Central memory CD8-positive, alpha-beta T cell (primary cell): ENCODE data around the gene GSTA3.
"Not testable (repeated sequence)": the region's sequence is repeated elsewhere in the genome, so short reads cannot be mapped to it uniquely, and the experiment has no call there.

ENCODE experiments used
- ATAC-seq: fragments of 150-1000 bp; cut with Tn5 transposase; replicated peaks from 2 replicates; pipeline ENCODE4 v1.10.0; 2022; ENCODE audit warnings: mild to moderate bottlenecking, moderate FRiP score, moderate number of reproducible peaks; ENCODE audit not compliant: poor library complexity, severe bottlenecking; ENCODE audit errors: extremely low read depth
- DNase-seq, 2 donors: peaks; one replicate each; pipeline ENCODE4 v3.0.0; 2021; ENCODE audit warnings: low spot score in 2 of 2
- H3K27ac Mint-ChIP-seq: one replicate; pipeline ENCODE4 v1.8.0; 2022; ENCODE audit warnings: low read depth, mild to moderate bottlenecking, moderate library complexity, mixed read lengths
- H3K27me3 Mint-ChIP-seq: one replicate; pipeline ENCODE4 v1.8.0; 2022; ENCODE audit warnings: mixed read lengths
- H3K36me3 Mint-ChIP-seq: one replicate; pipeline ENCODE4 v1.8.0; 2022; ENCODE audit warnings: mild to moderate bottlenecking, moderate library complexity, mixed read lengths; ENCODE audit not compliant: insufficient read depth
- H3K4me1 Mint-ChIP-seq: one replicate; pipeline ENCODE4 v1.8.0; 2022; ENCODE audit warnings: mixed read lengths
- H3K4me3 Mint-ChIP-seq: one replicate; pipeline ENCODE4 v1.8.0; 2022; ENCODE audit warnings: mild to moderate bottlenecking, moderate library complexity, mixed read lengths
- H3K9me3 Mint-ChIP-seq: one replicate; pipeline ENCODE4 v1.8.0; 2022; ENCODE audit warnings: mixed read lengths

The GSTA3 gene

DNA sequence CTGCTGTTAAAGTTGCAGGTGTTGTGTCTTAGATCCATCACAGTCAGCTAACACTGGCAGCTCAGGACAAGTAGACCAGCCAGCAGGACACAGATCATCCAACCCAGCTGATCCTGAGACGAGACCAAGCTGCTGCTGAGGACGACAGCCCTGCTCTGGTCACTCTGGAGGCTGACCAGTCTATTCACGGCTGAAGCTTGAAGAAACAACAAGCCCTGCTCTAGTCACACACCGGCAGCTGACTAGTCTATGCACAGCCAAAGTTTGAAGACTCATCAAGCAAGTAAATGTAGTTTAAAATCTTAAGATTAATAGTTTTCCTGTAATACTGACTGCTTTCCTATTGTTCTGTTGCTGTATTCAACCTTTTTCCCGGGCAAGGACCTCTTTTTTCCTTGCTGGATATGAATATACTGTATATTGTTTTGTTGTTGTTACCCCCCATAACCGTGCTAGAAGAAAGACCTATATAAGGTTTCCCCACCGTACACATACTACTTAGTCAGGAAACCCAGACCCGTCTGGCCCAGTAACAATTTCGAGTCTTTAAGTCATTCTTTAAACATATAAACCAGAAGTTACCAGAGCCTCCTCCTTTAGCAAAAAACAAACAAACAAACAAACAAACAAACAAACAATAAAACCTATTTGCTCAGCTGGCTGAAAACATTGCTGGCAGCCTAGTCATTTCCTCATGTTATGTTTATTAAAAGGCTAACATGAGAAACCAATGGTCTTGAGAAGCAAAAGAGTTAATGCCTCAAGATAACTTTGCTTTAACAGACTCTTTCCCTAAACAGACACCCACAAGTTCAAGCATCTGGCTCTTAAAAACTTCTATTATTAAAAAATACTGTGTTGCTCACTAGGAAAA lies 16.7 kb upstream of the GSTA3 start:
- DNase-seq, result no peak
- no peaks in the 10 kb centered on the region for H3K36me3 Mint-ChIP-seq
- H3K9me3 Mint-ChIP-seq, result no peaks in the 10 kb centered on the region
- no peaks in the 10 kb centered on the region for H3K4me1 Mint-ChIP-seq
- H3K4me3 Mint-ChIP-seq, result no peak overlapping the region
- peaks cover 46% of the 10 kb centered on the region for H3K27me3 Mint-ChIP-seq
- H3K27ac Mint-ChIP-seq, result no peak overlapping the region
- no peak for ATAC-seq

- Mint-ChIP-seq H3K36me3 (no peaks in the 10 kb centered on the region), H3K4me3 (no peak overlapping the region), H3K4me1 (no peaks in the 10 kb centered on the region), H3K9me3 (no peaks in the 10 kb centered on the region), H3K27me3 (peaks cover 56% of the 10 kb centered on the region), H3K27ac (no peak overlapping the region)
- DNase-seq (no peak), ATAC-seq (no peak)
Observed at GRCh38 chr6:52925042-52925441, 15.5 kb upstream of the GSTA3 start.

DNA sequence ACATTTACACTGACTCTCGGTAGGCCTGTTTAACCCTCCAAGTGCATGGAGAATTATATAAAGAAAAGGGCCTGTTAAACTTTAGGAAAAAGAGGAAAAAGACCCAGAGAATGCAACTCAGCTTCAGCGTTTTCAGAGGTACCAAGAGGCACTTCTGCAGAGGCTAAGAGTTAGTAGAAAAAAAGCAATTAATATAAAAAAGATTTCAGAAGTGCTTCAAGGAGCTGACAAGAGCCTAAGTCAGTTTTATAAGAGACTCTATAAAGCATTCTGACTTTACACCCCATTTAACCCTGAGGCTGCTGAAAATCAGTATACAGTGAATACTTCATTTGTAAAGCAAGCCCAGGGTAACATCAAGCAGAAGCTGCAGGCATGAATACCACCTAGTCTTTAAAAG lies 14.2 kb upstream of the GSTA3 start:
- not testable (repeated sequence) for DNase-seq, H3K27ac Mint-ChIP-seq, H3K4me3 Mint-ChIP-seq, H3K36me3 Mint-ChIP-seq, H3K4me1 Mint-ChIP-seq, H3K9me3 Mint-ChIP-seq, ATAC-seq
- peaks cover 56% of the 10 kb centered on the region for H3K27me3 Mint-ChIP-seq

DNA sequence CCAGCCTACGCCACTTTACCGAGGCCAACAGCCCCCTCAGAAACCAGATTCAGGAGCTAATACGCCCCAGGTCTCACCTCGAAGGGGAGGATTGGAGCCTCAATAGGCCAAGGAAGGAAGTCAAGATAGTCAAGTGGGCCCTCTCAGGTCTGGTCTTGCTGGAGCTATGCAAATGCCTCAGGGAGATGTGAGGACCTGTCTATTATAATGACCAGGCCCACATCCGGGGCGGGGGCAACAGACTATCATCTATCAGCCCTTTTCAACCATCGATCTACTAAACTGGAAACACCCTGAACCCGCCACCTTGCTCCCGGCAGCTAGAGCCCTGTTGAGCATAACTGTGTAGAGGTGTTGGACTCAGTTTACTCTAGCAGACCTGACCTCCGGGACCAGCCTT lies 12.7 kb upstream of the GSTA3 start:
- Mint-ChIP-seq H3K4me1 (no peaks in the 10 kb centered on the region), H3K27me3 (peaks cover 52% of the 10 kb centered on the region), H3K36me3 (no peaks in the 10 kb centered on the region)

DNA sequence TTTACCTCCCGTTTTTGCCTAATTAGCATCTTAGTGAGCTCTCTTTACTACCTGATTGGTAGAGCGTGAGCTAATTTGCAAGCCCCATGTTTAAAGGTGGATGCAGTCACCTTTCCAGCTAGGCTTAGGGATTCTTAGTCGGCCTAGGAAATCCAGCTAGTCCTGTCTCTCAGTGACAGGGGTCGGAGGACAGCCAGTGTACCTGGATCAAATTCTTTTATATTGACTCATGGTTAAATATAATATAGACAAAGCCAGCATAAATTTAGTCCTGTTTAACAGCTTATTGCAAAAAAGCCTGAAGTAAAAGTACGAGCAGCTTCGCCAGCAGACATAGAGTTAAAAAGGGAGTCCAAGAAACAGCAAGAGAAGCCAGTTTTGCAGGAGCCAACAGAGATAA lies 12.2 kb upstream of the GSTA3 start:
- Mint-ChIP-seq H3K4me3 (no peak overlapping the region), H3K9me3 (no peaks in the 10 kb centered on the region), H3K4me1 (no peaks in the 10 kb centered on the region), H3K36me3 (no peaks in the 10 kb centered on the region), H3K27me3 (peaks cover 48% of the 10 kb centered on the region), H3K27ac (no peak overlapping the region)
- DNase-seq, result no peak
- no peak for ATAC-seq

More for the DNA sequence above, 12.7 kb upstream of the GSTA3 start:
- no peak for ATAC-seq
- Mint-ChIP-seq H3K4me3 (no peak overlapping the region), H3K9me3 (no peaks in the 10 kb centered on the region), H3K27ac (no peak overlapping the region)
- no peak for DNase-seq

GRCh38 chr6:52919511-52919910 lies 10.0 kb upstream of the GSTA3 start:
- not testable (repeated sequence) for H3K4me1 Mint-ChIP-seq, ATAC-seq, H3K27ac Mint-ChIP-seq, H3K36me3 Mint-ChIP-seq, H3K4me3 Mint-ChIP-seq, H3K9me3 Mint-ChIP-seq, DNase-seq
- peaks cover 31% of the 10 kb centered on the region for H3K27me3 Mint-ChIP-seq

GRCh38 chr6:52918771-52919170 lies 9.3 kb upstream of the GSTA3 start:
- H3K36me3 Mint-ChIP-seq, H3K9me3 Mint-ChIP-seq, H3K27ac Mint-ChIP-seq, H3K4me3 Mint-ChIP-seq, DNase-seq, ATAC-seq, H3K4me1 Mint-ChIP-seq: not testable (repeated sequence)
- peaks cover 29% of the 10 kb centered on the region for H3K27me3 Mint-ChIP-seq

DNA sequence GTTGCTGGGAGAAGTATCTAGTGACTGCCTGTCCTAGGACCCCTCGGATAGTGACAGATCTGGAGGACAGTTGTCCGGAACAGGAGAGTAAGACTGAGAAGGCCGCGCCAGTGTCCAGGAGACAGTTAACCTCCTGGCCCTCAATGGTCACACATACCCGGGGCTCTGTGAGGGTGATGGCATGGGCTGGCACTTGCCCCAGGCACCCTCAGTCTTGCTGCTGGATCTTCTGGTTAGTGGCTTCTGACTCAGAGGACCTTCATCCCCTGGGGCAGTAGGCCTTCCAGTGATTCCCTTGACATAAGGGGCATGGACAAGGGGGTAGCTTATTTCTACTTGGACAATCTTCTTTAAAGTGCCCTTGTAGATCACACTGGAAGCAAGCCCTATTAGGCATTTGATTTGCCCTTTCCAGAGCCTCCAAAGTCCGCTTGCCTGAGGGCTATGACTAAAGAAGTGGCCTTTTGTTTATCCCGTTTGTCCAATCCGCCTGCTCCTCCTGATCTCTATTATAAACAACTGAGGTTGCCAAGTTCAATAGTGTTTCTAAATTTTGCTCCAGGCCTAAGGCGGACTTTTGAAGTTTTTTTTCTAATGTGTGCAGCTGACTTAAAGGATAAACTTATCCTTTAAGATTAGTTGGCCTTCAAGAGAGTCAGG lies 8.7 kb upstream of the GSTA3 start:
- H3K27me3 Mint-ChIP-seq, result peaks cover 25% of the 10 kb centered on the region
- not testable (repeated sequence) for DNase-seq, H3K9me3 Mint-ChIP-seq, H3K4me1 Mint-ChIP-seq, ATAC-seq, H3K36me3 Mint-ChIP-seq, H3K4me3 Mint-ChIP-seq, H3K27ac Mint-ChIP-seq

DNA sequence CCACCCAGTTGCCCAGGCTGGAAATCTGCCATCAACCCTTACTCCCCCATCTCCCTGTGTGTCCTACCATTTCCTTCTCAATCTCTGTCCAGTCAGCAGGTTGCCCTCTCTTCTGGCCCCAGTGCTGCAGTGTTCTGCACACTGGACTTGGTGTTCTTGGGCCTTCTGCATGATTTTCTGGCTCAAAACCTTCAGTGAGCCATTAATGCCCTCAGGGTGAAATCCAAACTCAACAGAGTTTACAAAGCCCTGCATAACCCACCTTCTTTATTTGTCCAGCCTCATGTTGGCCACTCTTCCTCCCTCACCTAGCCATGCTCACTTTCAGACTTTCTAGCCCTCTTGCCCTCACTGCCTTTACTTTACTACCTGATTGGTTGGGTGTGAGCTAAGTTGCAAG lies 5.0 kb upstream of the GSTA3 start:
- H3K27ac Mint-ChIP-seq, result no peak overlapping the region
- no peak for DNase-seq
- no peaks in the 10 kb centered on the region for H3K36me3 Mint-ChIP-seq
- peaks cover 10% of the 10 kb centered on the region for H3K27me3 Mint-ChIP-seq
- ATAC-seq, result no peak
- H3K9me3 Mint-ChIP-seq, result peaks cover 6% of the 10 kb centered on the region
- no peaks in the 10 kb centered on the region for H3K4me1 Mint-ChIP-seq
- no peak overlapping the region for H3K4me3 Mint-ChIP-seq

- ATAC-seq (no peak), DNase-seq (no peak)
- Mint-ChIP-seq H3K9me3 (peaks cover 6% of the 10 kb centered on the region), H3K4me1 (no peaks in the 10 kb centered on the region), H3K27me3 (peaks cover 10% of the 10 kb centered on the region), H3K4me3 (no peak overlapping the region), H3K36me3 (no peaks in the 10 kb centered on the region), H3K27ac (no peak overlapping the region)
Observed at GRCh38 chr6:52910091-52910490, 593 bp upstream of the GSTA3 start.

DNA sequence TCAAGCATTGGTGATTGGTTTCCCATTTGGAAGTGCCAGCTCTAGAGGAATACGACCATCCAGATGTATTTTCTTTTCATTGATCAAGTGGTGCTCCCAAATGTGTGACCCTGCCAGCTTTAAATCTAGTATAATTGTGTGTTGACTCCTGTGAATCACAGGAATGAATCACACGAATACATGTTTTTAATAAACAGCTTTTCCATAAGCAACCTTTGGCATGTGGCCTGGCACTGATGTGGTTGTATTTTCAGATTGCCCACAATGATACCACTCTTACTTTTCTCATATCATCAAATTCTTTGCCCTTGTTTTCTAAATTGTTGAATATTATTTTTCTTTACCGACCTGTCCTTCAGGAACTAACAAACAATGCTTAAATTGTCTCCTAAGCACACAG lies 367 bp downstream of the GSTA3 start:
- no peaks in the 10 kb centered on the region for H3K36me3 Mint-ChIP-seq
- DNase-seq (no peak), ATAC-seq (no peak)
- no peak overlapping the region for H3K27ac Mint-ChIP-seq
- H3K9me3 Mint-ChIP-seq, result no peaks in the 10 kb centered on the region
- H3K4me3 Mint-ChIP-seq, result no peak overlapping the region
- H3K4me1 Mint-ChIP-seq, result no peaks in the 10 kb centered on the region
- H3K27me3 Mint-ChIP-seq, result peaks cover 2% of the 10 kb centered on the region

DNA sequence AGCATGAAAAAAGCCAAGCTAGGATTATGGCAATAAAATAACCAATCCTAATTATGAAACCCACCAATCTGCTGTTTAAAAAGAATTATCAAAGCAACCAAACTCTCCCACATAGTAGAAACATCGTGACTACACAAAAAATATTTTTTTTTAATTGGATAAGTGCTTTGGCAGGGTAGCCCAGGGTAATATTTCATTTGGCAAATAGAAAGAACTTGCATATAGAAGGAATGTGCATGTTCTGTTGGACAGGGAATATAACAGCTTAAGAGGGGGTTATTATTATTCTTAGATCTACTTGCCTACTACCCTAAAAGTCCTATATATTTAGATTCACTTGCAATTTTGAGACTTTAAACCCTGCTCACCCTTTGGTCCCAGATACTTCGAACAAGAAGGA lies 972 bp downstream of the GSTA3 start:
- Mint-ChIP-seq H3K27me3 (no peaks in the 10 kb centered on the region), H3K36me3 (no peaks in the 10 kb centered on the region), H3K4me3 (no peak overlapping the region), H3K9me3 (no peaks in the 10 kb centered on the region), H3K27ac (no peak overlapping the region), H3K4me1 (no peaks in the 10 kb centered on the region)
- DNase-seq, result no peak
- no peak for ATAC-seq
